HPDE6-E6E7 (cell line): ENCODE data around the gene P4HA2.
A peak's percentile ranks its signal among the peaks of the same experiment; 100 is the strongest.

Experiments
- DNase-seq: peaks from one replicate; pipeline ENCODE4 v3.0.0; 2011; ENCODE audit warnings: missing footprints; ENCODE audit errors: extremely low spot score

P4HA2 gene

DNA sequence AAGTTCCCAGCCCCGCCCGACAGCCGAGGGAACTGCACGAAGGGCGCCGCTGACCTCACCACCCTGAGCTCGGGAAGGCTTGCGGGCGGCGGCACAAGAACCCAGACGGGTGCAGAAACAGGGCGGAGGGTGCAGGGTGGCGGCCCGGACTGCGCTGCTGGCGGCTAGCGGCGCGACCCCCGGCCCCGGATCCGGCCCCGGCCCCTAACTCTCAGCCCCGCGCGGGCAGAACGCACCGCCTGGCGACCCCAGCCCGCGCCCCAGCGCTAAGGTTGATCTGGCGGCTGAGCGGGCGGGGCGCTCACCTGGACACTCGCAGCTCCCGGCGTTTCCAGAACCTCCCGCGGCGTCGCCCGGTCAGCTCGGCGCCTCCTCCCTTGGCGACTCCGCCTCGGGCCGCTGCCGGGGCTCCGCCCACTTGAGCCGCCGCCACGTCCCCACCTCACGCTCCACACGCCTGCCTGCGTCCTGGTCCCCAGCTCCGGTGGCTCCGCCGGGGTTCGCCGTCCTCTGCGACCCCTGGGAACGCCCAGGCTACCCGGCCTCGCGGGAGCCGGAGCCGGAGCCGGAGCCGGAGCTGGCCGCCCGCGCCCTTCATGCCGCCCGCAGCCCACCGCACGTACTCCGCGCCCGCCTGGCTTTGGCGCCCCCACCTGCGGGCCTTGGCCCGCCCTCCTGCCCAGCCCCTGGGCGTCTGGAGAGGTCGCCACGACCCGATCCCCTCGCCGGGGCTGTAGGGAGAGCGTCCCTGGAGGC is at the start of gene P4HA2:
TSS of gene P4HA2 (minus strand) at position 369 of the 756 bp plus-strand sequence. CDS start 9,227 bp downstream, outside the sequence.
- DNase-seq = peak; percentile 79

DNA sequence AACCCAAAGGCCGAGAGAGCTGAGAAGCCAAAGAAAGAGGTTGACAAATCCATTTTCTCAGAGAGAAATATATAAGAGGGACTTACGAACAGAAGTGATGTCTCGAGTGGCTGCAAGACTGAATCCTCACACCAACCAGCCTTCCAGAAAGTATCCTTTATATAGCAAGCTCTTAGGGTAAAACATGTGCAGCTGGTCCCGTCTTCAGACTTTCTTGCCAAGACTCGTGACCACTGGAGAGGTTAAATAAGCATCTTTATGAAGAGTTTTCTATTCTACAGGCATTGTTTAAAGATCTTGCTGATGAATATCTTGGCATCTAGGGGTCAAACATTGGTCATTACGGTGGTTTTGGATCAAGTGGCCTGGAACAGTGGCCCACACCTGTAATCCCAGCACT is 49.6 kb upstream of the P4HA2 start:
- DNase-seq = no peak

DNA sequence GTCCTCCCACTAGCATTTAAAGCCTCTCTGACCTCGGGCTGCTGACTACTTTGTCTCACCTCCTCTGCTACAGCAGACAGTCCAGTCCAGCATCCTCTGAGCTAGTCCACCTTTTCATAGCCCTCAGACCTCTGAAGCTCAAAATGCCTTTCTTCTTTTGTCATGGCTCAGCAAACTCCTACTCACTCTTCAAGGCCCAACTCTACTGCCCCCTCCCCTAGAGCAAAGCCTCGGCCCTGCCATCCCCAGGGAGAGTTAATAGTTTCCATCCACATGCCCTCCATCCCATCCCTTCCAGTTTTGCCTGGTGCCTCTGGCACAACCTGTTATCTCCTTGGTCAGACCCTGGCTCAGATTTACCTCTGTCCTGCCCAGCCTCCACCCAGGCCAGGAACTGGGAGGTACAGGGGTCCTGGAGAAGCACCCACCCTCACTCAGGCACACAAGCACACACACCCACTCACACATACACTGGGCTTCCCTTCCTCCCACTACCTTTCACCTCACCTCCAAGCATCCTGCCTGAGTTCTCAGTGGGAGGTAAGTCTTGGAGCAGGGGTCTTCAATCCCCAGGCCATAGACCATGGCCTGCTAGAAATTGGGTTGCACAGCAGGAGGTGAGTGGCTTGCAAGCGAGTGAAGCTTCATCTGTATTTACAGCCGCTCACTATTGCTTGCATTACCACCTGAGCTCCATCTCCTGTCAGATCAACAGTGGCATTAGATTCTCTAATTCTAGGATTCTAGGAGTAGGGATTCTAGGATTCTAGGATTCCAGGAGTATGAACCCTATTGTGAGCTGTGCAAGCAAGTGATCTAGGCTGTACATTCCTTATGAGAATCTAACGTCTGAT is 47.9 kb upstream of the P4HA2 start:
- DNase-seq = no peak

DNA sequence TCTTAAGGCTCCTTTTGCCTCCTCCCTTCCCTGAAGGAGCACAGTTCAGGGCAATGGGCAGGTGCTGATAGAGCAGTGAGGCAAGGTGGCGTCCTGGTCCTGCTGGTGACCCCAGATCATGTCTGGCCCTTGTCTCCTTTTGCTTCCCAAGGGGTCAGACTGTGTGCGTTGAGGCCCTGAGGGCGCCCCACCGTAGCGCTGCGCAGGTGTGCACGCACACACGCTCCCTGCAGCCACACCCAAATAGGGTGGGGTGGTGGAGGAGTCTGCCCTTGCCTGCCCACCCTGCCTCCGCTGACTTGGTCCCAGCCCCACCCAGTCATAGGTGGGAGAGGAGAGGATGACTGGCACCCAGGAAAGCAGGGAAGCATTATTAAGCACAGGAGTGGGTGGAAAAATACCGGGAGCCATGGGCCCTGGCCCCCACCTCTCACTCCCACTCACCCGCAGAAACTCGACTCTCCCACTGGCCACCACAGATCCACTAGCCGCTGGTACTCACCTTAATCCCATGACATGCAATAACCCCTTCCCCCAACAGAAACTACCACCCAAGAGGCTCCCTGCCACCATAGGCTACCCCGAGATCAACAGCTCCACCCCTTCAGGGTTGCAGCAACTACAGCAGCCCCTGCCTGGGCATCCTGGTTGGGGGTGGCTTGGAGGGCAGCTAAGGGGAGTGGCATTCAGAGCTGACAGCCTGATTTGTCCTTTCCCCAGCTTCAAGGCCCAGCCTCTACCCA is 46.6 kb upstream of the P4HA2 start:
- no peak for DNase-seq

DNA sequence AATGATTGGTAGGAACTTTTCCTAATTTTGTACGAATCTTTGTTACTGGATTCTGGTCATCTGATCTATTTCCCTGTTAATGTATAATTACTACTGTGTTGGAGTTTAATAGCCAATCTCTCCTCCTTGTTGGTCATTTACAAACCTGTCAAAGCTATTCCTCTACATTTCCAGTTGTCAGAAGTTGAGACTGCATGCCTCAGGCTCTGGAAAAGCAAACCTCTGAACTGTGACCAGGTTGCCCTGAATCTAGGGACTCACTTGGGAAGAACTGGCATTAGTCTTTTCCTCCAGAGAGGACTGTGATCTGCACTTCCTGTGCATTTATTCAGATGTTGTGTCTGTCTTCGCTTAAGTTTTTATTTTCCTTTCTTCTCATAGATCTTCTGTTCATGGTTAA is 46.0 kb upstream of the P4HA2 start:
- no peak for DNase-seq

DNA sequence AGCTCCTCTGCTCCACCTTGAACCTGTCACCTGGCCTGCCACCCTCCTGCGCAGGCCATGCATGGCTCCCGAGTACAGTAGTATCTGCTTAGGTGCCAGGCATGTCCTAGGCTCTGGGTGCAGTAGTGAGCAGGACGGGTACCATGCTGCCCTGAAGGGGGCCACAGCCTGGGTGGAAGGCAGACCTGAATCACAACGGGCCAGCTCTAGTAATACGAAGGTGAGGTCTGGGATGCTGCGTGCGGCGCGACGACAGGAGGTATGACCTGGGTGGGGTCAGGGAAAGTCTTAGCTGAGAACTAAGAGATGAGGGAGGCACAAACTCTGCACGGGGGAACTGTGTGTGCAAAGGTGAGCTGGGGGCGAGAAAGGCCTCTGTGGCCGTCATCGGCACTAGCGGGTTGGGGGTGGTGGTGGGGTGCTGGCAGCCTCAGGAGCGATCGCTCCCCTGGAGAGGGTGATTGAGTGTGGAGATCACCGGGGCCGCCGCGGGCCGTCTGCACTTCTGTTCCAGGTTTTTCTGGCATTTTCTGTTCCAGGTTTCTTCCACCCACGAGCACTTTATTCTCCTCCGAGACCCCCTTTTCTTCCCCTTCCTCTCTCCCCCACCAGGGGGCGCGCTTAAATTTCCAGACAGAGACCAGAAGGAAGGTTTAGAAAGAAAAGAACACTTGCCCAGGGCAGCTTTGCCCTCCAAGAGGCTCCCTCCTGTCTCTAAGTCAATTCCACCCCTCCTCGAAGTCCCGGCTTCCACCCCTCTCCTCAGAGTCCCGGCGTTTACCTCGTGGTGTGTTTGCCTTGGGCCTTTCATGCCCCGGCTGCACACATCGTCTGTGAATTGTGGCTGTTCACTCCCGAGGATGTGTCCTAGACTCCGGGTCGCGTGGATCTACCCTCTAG is 44.9 kb upstream of the P4HA2 start:
- DNase-seq = no peak

DNA sequence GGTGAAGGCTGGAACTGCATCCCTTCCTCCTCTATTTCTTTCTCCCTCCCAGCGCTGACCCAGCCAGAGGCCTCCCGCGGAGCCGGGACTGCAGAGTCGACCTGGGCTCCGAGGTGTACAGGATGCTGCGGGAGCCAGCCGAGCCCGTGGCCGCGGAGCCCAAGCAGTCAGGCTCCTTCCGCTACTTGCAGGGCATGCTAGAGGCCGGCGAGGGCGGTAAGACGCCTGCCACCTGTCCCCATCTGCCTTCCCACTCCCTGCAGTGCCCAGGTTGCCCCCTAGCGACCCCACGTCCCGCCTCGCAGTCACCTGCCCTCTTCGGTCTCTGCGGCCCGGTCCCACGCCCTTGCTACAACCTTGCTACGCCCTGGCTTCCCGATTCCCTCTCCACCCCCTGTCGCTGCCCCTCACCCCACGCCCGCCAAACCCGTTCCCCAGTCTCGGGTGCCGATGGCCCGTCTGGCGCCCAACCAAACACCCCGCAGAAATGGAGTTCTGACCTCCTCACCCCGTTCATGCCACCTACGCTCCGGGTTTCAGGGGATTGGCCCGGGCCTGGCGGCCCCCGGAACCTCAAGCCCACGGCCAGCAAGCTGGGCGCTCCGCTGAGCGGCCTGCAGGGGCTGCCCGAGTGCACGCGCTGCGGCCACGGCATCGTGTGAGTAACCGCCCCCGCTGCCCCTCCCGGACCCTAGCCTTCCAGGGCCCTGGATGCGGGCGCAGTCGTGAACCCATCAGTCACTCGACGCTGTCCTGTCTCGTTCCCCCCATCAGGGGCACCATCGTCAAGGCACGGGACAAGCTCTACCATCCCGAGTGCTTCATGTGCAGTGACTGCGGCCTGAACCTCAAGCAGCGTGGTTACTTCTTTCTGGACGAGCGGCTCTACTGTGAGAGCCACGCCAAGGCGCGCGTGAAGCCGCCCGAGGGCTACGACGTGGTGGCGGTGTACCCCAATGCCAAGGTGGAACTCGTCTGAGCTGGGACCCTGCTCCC is 43.9 kb upstream of the P4HA2 start:
- DNase-seq = no peak

DNA sequence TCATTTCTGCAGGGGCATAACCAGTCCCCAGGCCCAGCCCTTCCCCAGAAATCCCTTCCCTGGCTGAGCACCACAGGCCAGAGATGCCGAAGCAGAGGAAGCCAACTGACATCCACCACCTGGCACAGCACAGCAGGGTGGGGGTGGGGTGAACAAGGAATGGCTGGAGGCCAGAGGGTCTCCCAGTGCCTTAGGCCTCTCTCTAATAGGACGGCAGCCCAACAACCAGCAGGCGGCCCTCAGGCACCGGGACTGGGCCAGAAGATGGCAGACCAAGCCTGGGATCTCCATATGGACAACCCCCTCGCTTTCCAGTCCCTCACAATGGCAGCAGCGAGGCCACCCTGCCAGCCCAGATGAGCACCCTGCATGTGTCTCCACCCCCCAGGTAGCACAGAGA is 43.1 kb upstream of the P4HA2 start:
- no peak for DNase-seq

DNA sequence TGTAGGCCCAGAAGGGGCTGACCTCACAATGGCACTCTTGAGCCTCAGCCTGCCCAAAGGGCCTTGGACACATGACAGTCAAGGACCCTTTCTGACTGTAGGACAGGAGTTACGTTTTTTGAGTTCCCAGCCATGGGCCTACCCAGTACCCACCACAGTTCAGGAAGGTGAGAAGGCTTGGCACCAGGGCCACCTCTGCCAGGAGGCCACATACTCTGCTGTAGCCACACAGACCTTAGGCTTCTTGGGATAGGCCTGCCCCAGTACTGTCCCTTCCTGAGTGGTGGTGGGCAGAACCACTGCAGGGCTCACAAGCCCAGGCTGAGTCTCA is 42.6 kb upstream of the P4HA2 start:
- DNase-seq = no peak

DNA sequence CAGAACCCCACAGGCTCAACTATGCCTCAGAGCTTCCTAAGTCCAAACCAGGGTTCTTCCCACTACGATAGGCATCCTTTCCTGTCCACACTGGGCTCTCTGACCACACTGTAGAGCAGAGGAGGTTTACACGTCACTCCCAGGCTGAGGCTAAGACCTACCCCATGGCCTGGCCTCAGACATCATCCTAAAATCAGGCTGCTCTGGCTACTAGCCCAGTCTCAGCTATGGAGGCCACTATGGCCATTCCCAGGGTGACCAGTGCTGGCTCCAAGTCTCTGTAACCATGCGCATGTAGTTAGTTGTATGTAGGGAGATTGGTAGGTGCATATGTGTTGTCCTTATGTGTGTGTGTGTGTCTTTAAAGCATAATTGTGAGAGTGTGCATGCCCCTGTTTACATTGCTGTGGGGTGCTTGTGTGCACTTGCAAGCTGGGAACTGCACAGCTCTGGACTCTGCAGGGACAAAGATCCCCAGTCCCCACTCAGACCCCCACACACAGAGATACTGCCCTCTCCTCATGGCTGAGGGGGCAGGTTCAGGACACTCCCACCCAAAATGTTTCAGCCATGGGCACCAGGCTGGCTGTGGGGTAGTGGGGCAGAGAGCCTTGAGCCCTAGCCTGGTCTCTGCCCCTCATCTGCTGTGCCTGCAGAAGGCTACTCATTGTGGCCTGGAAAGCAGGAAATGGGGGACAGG is 42.1 kb upstream of the P4HA2 start:
- DNase-seq = no peak

DNA sequence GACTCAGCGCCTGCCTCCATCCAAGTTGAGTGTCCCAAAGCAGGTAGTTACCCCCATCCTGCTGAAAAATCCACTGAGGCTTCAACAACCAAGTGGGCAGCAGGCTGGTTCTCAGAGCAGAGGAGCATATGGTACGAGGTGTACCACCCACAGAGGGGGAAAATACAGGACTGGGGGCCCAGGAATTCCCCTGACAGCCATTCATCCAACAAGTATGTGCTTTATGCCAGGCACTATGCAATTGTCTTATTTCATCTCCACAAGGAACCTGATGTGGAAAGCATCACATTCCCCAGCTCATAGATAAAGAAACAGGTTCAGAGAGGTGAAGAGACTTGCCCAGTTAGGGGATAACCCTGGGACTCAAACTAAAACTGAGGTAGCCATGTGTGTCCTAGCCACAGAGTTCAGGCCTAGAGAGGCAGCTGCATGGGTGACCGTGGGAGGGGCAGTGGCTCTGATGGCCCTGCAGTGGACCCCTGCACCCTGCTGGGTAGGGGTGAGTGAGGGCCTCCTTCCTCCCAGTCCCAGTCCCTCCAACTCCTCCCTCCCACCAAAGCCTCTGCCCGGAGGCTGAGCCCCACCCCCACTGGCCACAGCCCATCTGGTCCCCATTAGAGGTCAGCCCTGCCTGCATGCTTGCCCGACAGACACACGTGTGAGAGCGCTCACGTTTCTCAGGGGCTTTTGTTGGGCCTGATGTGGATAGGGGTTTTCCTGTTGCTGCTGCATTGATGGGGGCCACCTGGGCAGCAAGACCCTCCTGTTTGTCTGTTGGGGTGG is 41.3 kb upstream of the P4HA2 start:
- no peak for DNase-seq

DNA sequence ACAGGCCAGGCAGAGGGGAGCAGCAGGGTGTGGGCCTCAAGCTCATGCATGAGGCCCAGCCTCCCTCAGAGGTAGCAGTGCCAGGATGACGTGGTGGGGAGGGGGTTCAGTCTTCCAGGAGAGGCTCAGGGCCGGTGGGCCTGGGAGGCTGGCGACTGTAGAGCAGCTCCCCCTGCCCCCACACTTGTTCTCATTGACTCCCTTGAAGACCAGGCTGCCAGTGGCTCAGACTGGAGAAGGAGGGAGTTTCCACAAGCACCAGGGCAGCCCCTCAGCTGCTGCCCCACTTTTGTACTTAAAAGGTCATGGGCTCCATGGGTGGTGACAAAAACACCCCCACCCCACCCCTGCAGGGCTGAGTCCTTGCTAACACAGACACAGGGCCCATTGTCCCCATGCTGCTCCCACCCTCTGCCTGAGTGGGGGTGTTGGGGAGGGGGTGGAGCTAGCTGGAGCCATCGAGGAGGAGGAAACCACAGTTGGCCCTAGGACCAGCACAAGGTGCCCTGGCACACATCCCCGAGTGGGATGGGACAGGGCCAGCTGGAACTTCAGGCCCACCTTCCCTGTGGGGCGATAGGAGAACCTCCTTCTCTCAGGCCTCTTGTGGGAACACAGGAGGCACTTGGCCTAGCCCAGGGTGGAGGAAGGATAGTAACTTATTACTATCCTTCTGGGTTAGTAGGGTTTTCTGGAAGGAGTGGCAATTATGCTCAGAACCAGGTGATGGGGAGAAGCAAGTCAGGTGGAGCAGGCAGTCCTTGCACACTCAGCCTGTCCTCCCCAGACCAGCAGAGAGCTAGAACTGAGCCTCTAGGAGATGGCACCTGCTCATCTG is 40.5 kb upstream of the P4HA2 start:
- DNase-seq = no peak

DNA sequence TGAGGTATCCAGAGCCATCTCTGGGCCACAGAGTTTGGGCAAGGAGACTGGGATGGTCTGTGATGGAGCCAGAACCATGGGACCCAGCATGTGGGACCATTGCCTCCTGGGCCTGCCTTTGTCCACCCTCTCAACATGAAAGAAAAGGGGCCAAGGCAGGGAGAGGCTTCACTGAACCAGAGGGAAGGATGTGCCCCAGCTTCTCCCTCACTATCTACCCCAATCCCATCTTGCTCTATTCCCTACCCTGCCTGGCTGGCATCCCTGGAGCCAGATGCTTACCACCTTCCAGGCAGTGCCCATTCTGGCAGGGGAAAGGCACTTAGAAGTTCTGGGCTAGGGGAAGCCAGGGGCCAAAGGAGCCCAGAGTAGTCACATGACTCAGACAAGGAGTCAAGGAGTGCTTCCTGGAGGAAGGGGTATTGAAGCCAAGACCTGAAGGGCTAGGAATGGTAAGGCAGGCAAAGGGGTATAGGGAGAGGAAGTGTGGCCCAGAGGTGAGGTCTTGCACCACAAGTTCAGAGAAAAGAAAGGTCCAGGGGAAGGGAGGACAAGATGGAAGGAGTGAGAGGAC is 39.6 kb upstream of the P4HA2 start:
- no peak for DNase-seq

DNA sequence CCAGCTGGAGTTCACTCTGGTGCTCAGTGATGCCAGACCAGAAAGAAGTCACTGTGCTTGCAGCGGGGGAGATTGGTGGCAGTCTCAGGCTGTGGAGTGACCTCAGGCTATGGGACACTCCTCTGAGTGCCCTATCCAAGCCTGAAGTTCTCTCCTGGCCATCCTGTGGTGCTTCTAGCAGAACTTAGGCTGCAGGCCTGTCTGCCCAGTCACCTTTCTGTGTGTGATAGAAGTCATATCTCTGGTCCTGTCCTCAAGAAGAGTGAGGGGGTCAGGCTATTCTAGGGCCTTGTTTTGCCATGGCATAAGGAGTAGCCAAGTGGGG is 39.1 kb upstream of the P4HA2 start:
- DNase-seq = no peak

DNA sequence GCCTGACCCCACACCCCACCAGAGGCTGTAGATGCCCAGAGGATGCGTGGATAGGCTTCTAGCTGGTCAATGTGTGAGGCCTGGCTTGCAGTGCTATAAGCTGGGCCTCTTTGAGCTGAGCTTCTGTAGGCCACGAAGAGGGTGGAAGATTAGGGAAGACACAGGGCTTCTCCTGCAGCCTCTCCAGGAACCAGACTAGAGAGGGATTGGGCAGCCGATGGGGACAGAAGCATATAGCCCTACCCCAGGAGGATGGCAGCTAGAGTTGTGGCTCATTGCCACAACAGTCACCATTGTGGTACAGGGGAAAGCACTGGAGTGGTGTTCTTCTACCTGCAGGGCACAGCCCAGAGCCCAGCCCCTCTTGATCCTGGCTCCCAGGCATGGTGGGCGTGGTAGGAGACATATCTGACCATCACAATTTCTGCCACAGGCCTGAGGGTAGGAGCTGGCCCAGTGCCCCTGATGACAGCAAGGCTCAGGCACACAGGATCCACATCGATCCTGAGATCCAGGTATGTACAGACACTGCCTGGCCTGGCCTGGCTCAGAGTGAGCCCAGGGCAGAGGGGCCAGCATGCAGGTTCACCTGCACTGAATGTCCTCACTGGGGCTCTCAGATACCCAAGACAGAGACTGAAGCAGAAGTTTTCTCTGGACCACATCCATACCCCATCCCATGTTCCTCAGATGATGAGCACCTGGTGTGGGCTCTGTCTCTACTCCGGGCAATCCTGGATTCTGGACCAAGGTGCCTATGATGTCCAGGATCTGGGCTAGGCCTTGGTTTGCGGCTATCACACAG is 38.6 kb upstream of the P4HA2 start:
- DNase-seq = no peak

DNA sequence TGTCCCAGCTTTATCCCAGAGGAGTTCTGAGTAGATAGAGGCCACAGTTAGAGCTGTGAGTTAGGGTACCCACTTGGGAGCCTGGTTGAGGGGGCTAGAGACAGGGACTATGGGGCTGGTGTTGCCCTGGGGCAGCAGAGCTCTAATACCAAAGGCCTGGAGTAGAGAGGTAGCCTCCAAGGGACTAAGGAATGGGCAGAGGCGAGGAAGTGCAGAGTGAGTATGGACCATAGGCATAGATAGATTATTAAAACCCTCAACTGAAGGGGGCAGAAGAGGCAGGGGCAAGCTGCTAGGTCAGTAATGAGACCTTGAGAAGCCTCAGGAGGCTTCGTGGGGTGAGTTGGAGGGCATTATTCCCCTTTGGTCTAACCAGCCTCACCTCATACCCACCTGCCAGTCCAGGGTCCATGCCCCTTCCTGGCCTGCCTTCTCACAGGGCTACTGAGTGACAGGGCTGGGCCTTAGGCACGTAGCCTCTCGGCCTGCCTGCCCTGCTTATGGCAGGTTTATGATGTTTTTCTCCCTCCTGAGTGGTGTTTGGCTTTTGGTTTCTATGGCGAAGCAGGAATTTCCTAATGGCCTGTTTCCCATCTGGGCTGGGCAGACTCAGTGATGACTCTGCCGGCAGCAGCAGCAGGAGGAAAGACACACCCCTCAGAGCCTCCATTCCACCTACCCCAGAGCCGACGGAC is 37.8 kb upstream of the P4HA2 start:
- peak; percentile 95 for DNase-seq
